Prostate gland (tissue), 2 donors: ENCODE measurements around the gene ABHD15.
A peak's percentile ranks its signal among the peaks of the same experiment; 100 is the strongest.

ENCODE experiments used
- CTCF ChIP-seq, 4 experiments: fragments of 200-600 bp in 2 of 4; fragments of 450-650 bp in 2 of 4; sonication (generic) in 2 of 4; IDR thresholded peaks; 1 replicate in 3 of 4; 2 replicates in 1 of 4; pipeline ENCODE4 v1.5.1; 2016 to 2019; ENCODE audit warnings: antibody characterized with exemption in 4 of 4, mild to moderate bottlenecking in 2 of 4, moderate library complexity in 2 of 4
- POLR2A ChIP-seq: fragments of 450-650 bp; IDR thresholded peaks from one replicate; pipeline ENCODE4 v1.6.1; 2016; ENCODE audit warnings: antibody characterized with exemption, mild to moderate bottlenecking
- POLR2AphosphoS5 ChIP-seq: sonication (generic); formaldehyde crosslinking; IDR thresholded peaks from one replicate; pipeline ENCODE4 v1.6.1; 2017; ENCODE audit warnings: antibody characterized with exemption

- TF ChIP-seq CTCF (IDR thresholded peaks at IDR 0.05), result peak in 1 of 4 experiments; percentile 28
- TF ChIP-seq POLR2A, result peak; percentile 13
- TF ChIP-seq POLR2AphosphoS5, result no peak
Measured at GRCh38 chr17:29593591-29594518, 27.0 kb upstream of the ABHD15 start.
